GM12878 (cell line): ENCODE results near the gene BMAL1. TPM values are rescaled to one million over a fixed set of nuclear protein-coding genes. Genes with fewer than 3 reads are reported as not detected.

ENCODE experiments used
- ATAC-seq: fragments of 200-7000 bp; cut with Tn5 transposase; 3 replicates; pipeline ENCODE4 v1.9.1; 2020; ENCODE audit warnings: mild to moderate bottlenecking, moderate library complexity
- BruUV-seq: library from RNA; stranded (reverse); fragments of 400-500 nt; replicated peaks from 2 replicates; lab custom pipeline; 2021; lab: Mats Ljungman, UMichigan
- CTCF ChIA-PET: fragments of 300-600 bp; sonication (Branson Sonifier 250); formaldehyde crosslinking; extraction: SDS; loops from one replicate; lab custom pipeline; 2021; ENCODE audit warnings: inconsistent platforms; lab: Yijun Ruan, JAX
- POLR2A ChIA-PET: fragments of 350-600 bp; formaldehyde crosslinking; extraction: SDS; loops from one replicate; lab custom pipeline; 2021; ENCODE audit warnings: inconsistent platforms; lab: Charles Lee
- RAD21 ChIA-PET: fragments of 300-600 bp; sonication (Branson Sonifier 250); formaldehyde crosslinking; loops from one replicate; lab custom pipeline; 2023; ENCODE audit warnings: antibody characterized with exemption; ENCODE audit not compliant: unreplicated experiment; lab: Charles Lee
- SMC1A ChIA-PET: fragments of 300-600 bp; sonication (Branson Sonifier 250); formaldehyde crosslinking; loops from one replicate; lab custom pipeline; 2023; ENCODE audit not compliant: unreplicated experiment, uncharacterized antibody; lab: Charles Lee
- DNase-seq: peaks from one replicate; pipeline ENCODE4 v3.0.0-alpha.2; 2011; ENCODE audit warnings: low read depth, low spot score
- FAIRE-seq: peaks from 3 replicates; lab custom pipeline; 2011; peaks lifted over from hg19 to GRCh38; lab: Jason Lieb, UNC
- H2AFZ ChIP-seq: 2 replicates; pipeline ENCODE4 v1.6.0; 2011; ENCODE audit warnings: low read depth, low read length, control low read depth; ENCODE audit not compliant: control insufficient read depth
- H3K27ac ChIP-seq: 2 replicates; pipeline ENCODE4 v1.5.1; 2011; ENCODE audit warnings: control low read depth; ENCODE audit not compliant: control insufficient read depth, insufficient read depth
- H3K27me3 ChIP-seq, 2 experiments: replicated peaks in 1 of 2; 2 replicates each; pipeline versions ENCODE4 v1.6.0 to v1.6.1; 2011; ENCODE audit warnings: low read length in 1 of 2; ENCODE audit not compliant: control insufficient read depth in 2 of 2, insufficient read depth in 2 of 2
- H3K36me3 ChIP-seq, 2 experiments: 2 replicates each; pipeline ENCODE4 v1.5.1; 2011; ENCODE audit warnings: low read length in 1 of 2; ENCODE audit not compliant: control insufficient read depth in 2 of 2, insufficient read depth in 2 of 2
- H3K4me1 ChIP-seq: 2 replicates; pipeline ENCODE4 v1.6.1; 2011; ENCODE audit warnings: mild to moderate bottlenecking, low read length, moderate library complexity, mixed read lengths; ENCODE audit not compliant: control insufficient read depth, insufficient read depth
- H3K4me2 ChIP-seq: 2 replicates; pipeline ENCODE4 v1.6.0; 2011; ENCODE audit warnings: control low read depth; ENCODE audit not compliant: control insufficient read depth, insufficient read depth
- H3K4me3 ChIP-seq: fragments of 200-600 bp; sonication (generic); 2 replicates; pipeline ENCODE4 v1.5.1; 2016
- H3K79me2 ChIP-seq: 2 replicates; pipeline ENCODE4 v1.6.0; 2011; ENCODE audit warnings: low read length; ENCODE audit not compliant: control insufficient read depth, insufficient read depth
- H3K9ac ChIP-seq: 2 replicates; pipeline ENCODE4 v1.8.0; 2011; ENCODE audit warnings: low read length, control low read depth, mixed read lengths; ENCODE audit not compliant: control insufficient read depth, insufficient read depth
- H3K9me3 ChIP-seq: replicated peaks from 3 replicates; pipeline ENCODE4 v1.5.1; 2011; ENCODE audit warnings: mild to moderate bottlenecking, low read length; ENCODE audit not compliant: control insufficient read depth, insufficient read depth
- H4K20me1 ChIP-seq: 2 replicates; pipeline ENCODE4 v1.6.0; 2011; ENCODE audit not compliant: control insufficient read depth, insufficient read depth
- ESRRA ChIP-seq: IDR thresholded peaks from 2 replicates; pipeline ENCODE4 v1.6.1; 2012; ENCODE audit warnings: mild to moderate bottlenecking, low read length, improper control_type of control experiment
- HCFC1 ChIP-seq: fragments of 150-350 bp; IDR thresholded peaks from 2 replicates; pipeline ENCODE4 v1.6.1; 2014; ENCODE audit warnings: low read length
- MYC ChIP-seq: IDR thresholded peaks from 2 replicates; pipeline ENCODE4 v1.6.1; 2011; ENCODE audit warnings: mild to moderate bottlenecking, low read length, moderate library complexity, inconsistent platforms; ENCODE audit not compliant: insufficient read depth, insufficient replicate concordance, insufficient read length, severe bottlenecking
- NR2F1 ChIP-seq: fragments of 450-650 bp; conservative IDR thresholded peaks from 2 replicates; pipeline ENCODE4 v1.6.1; 2017; ENCODE audit warnings: mild to moderate bottlenecking
- SIX5 ChIP-seq: IDR thresholded peaks from 2 replicates; pipeline ENCODE4 v1.6.1; 2011; ENCODE audit warnings: mild to moderate bottlenecking, low read depth, low read length, moderate library complexity; ENCODE audit not compliant: severe bottlenecking
- SMAD1 ChIP-seq: fragments of 450-650 bp; IDR thresholded peaks from 2 replicates; pipeline ENCODE4 v1.6.1; 2018; ENCODE audit warnings: mild to moderate bottlenecking, low read depth; ENCODE audit not compliant: partially characterized antibody
- ZNF622 ChIP-seq: fragments of 450-650 bp; IDR thresholded peaks from 2 replicates; pipeline ENCODE4 v1.6.1; 2017; ENCODE audit warnings: mild to moderate bottlenecking, inconsistent platforms
- WGBS: methylation state at CpG from one replicate; pipeline ENCODE4 v1.1.6; 2016; ENCODE audit warnings: low lambda C conversion rate; ENCODE audit not compliant: insufficient replicate concordance, insufficient coverage; ENCODE audit errors: missing lambda C conversion rate; 5-methylcytosine and 5-hydroxymethylcytosine counted together
- in situ Hi-C: fragments of 300-500 bp; cut with MboI; formaldehyde crosslinking; loops from 9 replicates; pipeline ENCODE4 v1.14.3; 2018; ENCODE audit warnings: mixed read lengths
- intact Hi-C: fragments of 100-400 bp; cut with micrococcal nuclease; formaldehyde crosslinking; loops from one replicate; pipeline ENCODE4 v1.14.2; 2022; ENCODE audit not compliant: unreplicated experiment
- polyA plus RNA-seq, 11 experiments: library from polyadenylated mRNA; depleted of rRNA in 4 of 11; unstranded in 6 of 11; stranded (reverse) in 5 of 11; fragments of >200 nt; fragmentation: Nextera tagmentation in 4 of 11; fragmentation: Illumina TruSeq in 1 of 11; extraction: Ambion mirVana in 4 of 11; extraction: Trizol in 1 of 11; gene quantifications; 1 replicate in 1 of 11; 2 replicates in 10 of 11; pipeline versions ENCODE4 v1.2.1 to v1.2.3, GENCODE V29; 2011 to 2016; ENCODE audit warnings: inconsistent platforms in 2 of 11, missing spikeins in 2 of 11, low read depth in 1 of 11
- total RNA-seq, 4 experiments: library from RNA; depleted of rRNA in 3 of 4; stranded (reverse); fragments of >200 nt in 3 of 4; fragmentation: Illumina TruSeq in 1 of 4; extraction: Trizol in 1 of 4; gene quantifications; 2 replicates each; pipeline versions ENCODE4 v1.2.1 to v1.2.3, GENCODE V29; 2013 to 2021
- TF ChIP-seq, protein P1 (sequence below): fragments of 450-650 bp; IDR thresholded peaks from 2 replicates; pipeline ENCODE4 v1.6.1; 2017; ENCODE audit warnings: low read depth, mild to moderate bottlenecking, moderate library complexity
- TF ChIP-seq, protein P2 (sequence below): fragments of 450-650 bp; formaldehyde crosslinking; IDR thresholded peaks from 2 replicates; pipeline ENCODE4 v1.5.0; 2022; ENCODE audit warnings: mild to moderate bottlenecking, missing genetic modification characterization
- TF ChIP-seq, protein P3 (sequence below): fragments of 450-650 bp; formaldehyde crosslinking; IDR thresholded peaks from 2 replicates; pipeline ENCODE4 v1.4.0; 2020; ENCODE audit warnings: mild to moderate bottlenecking, moderate library complexity
- TF ChIP-seq, protein P4 (sequence below): fragments of 150-350 bp; IDR thresholded peaks from 2 replicates; pipeline ENCODE4 v1.6.1; 2016; ENCODE audit warnings: low read depth, low read length

BMAL1 gene
- total and polyA plus RNA-seq, 10 of the 15 experiments (the other 5 are each of a cell fraction or from before 2014, with no cell fraction given) = 3.5 to 40.6 (median 13.6) TPM

DNA sequence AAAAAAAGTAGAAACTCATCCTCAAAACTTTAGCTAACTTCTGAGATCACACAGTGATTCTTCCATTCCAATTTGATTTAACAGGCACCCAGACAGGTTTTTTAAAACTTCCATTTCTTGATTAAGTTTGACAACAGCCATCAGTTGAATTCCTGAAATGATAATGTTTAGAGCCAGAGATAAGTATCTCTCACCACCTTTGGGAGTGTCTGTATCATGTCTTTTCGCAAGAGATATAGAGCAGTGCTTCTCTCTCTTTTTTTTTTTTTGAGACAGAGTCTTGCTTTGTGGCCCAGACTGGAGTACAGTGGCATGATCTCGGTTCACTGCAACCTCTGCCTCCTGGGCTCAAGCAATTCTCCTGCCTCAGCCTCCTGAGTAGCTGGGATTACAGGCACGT lies 41.7 kb upstream of the BMAL1 start:
- CTCF ChIA-PET = interaction anchor here (0.9 to 4.4 kb wide), 6 partner anchors 12 to 149 kb away, joined by 3 to 29 read pairs (median 6); no protein-coding TSS in a partner anchor
- WGBS = 31% methylated on average over 2 of the region's 3 CpGs
- TF ChIP-seq, protein P1, sequence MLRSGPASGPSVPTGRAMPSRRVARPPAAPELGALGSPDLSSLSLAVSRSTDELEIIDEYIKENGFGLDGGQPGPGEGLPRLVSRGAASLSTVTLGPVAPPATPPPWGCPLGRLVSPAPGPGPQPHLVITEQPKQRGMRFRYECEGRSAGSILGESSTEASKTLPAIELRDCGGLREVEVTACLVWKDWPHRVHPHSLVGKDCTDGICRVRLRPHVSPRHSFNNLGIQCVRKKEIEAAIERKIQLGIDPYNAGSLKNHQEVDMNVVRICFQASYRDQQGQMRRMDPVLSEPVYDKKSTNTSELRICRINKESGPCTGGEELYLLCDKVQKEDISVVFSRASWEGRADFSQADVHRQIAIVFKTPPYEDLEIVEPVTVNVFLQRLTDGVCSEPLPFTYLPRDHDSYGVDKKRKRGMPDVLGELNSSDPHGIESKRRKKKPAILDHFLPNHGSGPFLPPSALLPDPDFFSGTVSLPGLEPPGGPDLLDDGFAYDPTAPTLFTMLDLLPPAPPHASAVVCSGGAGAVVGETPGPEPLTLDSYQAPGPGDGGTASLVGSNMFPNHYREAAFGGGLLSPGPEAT = no peak
- no peak for TF ChIP-seq ESRRA
- no peak for TF ChIP-seq MYC
- TF ChIP-seq HCFC1 = no peak
- no peak for TF ChIP-seq ZNF622
- TF ChIP-seq NR2F1 = no peak
- TF ChIP-seq, protein P2, sequence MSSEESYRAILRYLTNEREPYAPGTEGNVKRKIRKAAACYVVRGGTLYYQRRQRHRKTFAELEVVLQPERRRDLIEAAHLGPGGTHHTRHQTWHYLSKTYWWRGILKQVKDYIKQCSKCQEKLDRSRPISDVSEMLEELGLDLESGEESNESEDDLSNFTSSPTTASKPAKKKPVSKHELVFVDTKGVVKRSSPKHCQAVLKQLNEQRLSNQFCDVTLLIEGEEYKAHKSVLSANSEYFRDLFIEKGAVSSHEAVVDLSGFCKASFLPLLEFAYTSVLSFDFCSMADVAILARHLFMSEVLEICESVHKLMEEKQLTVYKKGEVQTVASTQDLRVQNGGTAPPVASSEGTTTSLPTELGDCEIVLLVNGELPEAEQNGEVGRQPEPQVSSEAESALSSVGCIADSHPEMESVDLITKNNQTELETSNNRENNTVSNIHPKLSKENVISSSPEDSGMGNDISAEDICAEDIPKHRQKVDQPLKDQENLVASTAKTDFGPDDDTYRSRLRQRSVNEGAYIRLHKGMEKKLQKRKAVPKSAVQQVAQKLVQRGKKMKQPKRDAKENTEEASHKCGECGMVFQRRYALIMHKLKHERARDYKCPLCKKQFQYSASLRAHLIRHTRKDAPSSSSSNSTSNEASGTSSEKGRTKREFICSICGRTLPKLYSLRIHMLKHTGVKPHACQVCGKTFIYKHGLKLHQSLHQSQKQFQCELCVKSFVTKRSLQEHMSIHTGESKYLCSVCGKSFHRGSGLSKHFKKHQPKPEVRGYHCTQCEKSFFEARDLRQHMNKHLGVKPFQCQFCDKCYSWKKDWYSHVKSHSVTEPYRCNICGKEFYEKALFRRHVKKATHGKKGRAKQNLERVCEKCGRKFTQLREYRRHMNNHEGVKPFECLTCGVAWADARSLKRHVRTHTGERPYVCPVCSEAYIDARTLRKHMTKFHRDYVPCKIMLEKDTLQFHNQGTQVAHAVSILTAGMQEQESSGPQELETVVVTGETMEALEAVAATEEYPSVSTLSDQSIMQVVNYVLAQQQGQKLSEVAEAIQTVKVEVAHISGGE (CRISPR knock-in tag) = no peak
- TF ChIP-seq, protein P3, sequence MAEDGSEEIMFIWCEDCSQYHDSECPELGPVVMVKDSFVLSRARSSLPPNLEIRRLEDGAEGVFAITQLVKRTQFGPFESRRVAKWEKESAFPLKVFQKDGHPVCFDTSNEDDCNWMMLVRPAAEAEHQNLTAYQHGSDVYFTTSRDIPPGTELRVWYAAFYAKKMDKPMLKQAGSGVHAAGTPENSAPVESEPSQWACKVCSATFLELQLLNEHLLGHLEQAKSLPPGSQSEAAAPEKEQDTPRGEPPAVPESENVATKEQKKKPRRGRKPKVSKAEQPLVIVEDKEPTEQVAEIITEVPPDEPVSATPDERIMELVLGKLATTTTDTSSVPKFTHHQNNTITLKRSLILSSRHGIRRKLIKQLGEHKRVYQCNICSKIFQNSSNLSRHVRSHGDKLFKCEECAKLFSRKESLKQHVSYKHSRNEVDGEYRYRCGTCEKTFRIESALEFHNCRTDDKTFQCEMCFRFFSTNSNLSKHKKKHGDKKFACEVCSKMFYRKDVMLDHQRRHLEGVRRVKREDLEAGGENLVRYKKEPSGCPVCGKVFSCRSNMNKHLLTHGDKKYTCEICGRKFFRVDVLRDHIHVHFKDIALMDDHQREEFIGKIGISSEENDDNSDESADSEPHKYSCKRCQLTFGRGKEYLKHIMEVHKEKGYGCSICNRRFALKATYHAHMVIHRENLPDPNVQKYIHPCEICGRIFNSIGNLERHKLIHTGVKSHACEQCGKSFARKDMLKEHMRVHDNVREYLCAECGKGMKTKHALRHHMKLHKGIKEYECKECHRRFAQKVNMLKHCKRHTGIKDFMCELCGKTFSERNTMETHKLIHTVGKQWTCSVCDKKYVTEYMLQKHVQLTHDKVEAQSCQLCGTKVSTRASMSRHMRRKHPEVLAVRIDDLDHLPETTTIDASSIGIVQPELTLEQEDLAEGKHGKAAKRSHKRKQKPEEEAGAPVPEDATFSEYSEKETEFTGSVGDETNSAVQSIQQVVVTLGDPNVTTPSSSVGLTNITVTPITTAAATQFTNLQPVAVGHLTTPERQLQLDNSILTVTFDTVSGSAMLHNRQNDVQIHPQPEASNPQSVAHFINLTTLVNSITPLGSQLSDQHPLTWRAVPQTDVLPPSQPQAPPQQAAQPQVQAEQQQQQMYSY (CRISPR knock-in tag) = no peak
- TF ChIP-seq SIX5 = no peak
- TF ChIP-seq, protein P4, sequence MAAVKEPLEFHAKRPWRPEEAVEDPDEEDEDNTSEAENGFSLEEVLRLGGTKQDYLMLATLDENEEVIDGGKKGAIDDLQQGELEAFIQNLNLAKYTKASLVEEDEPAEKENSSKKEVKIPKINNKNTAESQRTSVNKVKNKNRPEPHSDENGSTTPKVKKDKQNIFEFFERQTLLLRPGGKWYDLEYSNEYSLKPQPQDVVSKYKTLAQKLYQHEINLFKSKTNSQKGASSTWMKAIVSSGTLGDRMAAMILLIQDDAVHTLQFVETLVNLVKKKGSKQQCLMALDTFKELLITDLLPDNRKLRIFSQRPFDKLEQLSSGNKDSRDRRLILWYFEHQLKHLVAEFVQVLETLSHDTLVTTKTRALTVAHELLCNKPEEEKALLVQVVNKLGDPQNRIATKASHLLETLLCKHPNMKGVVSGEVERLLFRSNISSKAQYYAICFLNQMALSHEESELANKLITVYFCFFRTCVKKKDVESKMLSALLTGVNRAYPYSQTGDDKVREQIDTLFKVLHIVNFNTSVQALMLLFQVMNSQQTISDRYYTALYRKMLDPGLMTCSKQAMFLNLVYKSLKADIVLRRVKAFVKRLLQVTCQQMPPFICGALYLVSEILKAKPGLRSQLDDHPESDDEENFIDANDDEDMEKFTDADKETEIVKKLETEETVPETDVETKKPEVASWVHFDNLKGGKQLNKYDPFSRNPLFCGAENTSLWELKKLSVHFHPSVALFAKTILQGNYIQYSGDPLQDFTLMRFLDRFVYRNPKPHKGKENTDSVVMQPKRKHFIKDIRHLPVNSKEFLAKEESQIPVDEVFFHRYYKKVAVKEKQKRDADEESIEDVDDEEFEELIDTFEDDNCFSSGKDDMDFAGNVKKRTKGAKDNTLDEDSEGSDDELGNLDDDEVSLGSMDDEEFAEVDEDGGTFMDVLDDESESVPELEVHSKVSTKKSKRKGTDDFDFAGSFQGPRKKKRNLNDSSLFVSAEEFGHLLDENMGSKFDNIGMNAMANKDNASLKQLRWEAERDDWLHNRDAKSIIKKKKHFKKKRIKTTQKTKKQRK = no peak
- no peak for TF ChIP-seq SMAD1

More for the DNA sequence above, 41.7 kb upstream of the BMAL1 start:
- Histone ChIP-seq H3K27me3 (no peaks in the 10 kb centered on the region; a peak in 1 of 4 replicates), H3K4me2 (no peak overlapping the region), H3K9me3 (no peaks in the 10 kb centered on the region; the same call in 1 of the 3 replicates), H3K4me3 (no peak overlapping the region), H3K27ac (no peak overlapping the region), H3K36me3 (no peaks in the 10 kb centered on the region), H3K79me2 (no peaks in the 10 kb centered on the region), H4K20me1 (no peaks in the 10 kb centered on the region), H3K9ac (no peak overlapping the region), H3K4me1 (no peaks in the 10 kb centered on the region), H2AFZ (no peak overlapping the region)
- intact Hi-C loops (no loop called here), in situ Hi-C loops (loop anchor here (5.0 kb wide), 1 partner anchor 274 kb away; no protein-coding TSS in a partner anchor)
- ChIA-PET RAD21 (interaction anchor here (0.6 to 1.2 kb wide), 2 partner anchors 23 to 26 kb away, joined by 3 to 4 read pairs; no protein-coding TSS in a partner anchor), SMC1A (interaction anchor here (1.4 to 4.5 kb wide), 4 partner anchors 11 to 108 kb away, joined by 4 to 28 read pairs (median 4); no protein-coding TSS in a partner anchor), POLR2A (no interaction called here)
- BruUV-seq = no TSS peak
- ATAC-seq = no peak
- no peak for DNase-seq
- no peak for FAIRE-seq
